ENCODE data around the gene RCCD1.
A peak's percentile ranks its signal among the peaks of the same experiment; 100 is the strongest.
"Not testable (repeated sequence)": the region's sequence is repeated elsewhere in the genome, so short reads cannot be mapped to it uniquely, and the experiment has no call there.

Gene RCCD1

GRCh38 chr15:90954712-90955623 lies at the start of gene RCCD1:
Gene RCCD1, plus strand, starts transcription at chr15:90954884. Its CDS starts 1,851 bp downstream, at chr15:90956735.
- DNase-seq, result peak; percentile 92 to 95

- DNase-seq, result no peak
These were observed 49.1 kb upstream of the RCCD1 start for GRCh38 chr15:90905306-90906180.

- DNase-seq, result no peak
These were observed 48.4 kb upstream of the RCCD1 start for GRCh38 chr15:90906181-90906849.

GRCh38 chr15:90907051-90907660 lies 47.5 kb upstream of the RCCD1 start:
- DNase-seq, result no peak

GRCh38 chr15:90907838-90908507 lies 46.7 kb upstream of the RCCD1 start:
- DNase-seq, result no peak

GRCh38 chr15:90909449-90909848 lies 45.2 kb upstream of the RCCD1 start:
- not testable (repeated sequence) for DNase-seq

GRCh38 chr15:90909976-90910375 lies 44.7 kb upstream of the RCCD1 start:
- no peak for DNase-seq

- DNase-seq, result no peak
These were observed 44.0 kb upstream of the RCCD1 start for GRCh38 chr15:90910441-90911301.

GRCh38 chr15:90911302-90911623 lies 43.4 kb upstream of the RCCD1 start:
- DNase-seq, result no peak

- no peak for DNase-seq
These were observed 42.5 kb upstream of the RCCD1 start for GRCh38 chr15:90911906-90912769.

GRCh38 chr15:90912770-90913075 lies 42.0 kb upstream of the RCCD1 start:
- DNase-seq, result no peak

GRCh38 chr15:90913398-90913944 lies 41.2 kb upstream of the RCCD1 start:
- DNase-seq, result no peak

GRCh38 chr15:90914305-90915080 lies 40.2 kb upstream of the RCCD1 start:
- no peak for DNase-seq

GRCh38 chr15:90915216-90915807 lies 39.4 kb upstream of the RCCD1 start:
- no peak for DNase-seq

GRCh38 chr15:90915808-90916440 lies 38.8 kb upstream of the RCCD1 start:
- no peak for DNase-seq

GRCh38 chr15:90916461-90916860 lies 38.2 kb upstream of the RCCD1 start:
- DNase-seq, result no peak

- no peak for DNase-seq
These were observed 37.1 kb upstream of the RCCD1 start for GRCh38 chr15:90917569-90917968.
